Renal cortical epithelial cell (primary cell): ENCODE results near the gene ELMO1. TPM values are rescaled to one million over a fixed set of nuclear protein-coding genes. Genes with fewer than 3 reads are reported as not detected.

ENCODE experiments used
- DNase-seq: peaks from one replicate; pipeline ENCODE4 v3.0.0-alpha.2; 2011; ENCODE audit warnings: low read depth
- total RNA-seq: library from RNA; depleted of rRNA; stranded (reverse); fragments of >200 nt; gene quantifications from 2 replicates; pipeline ENCODE4 v1.2.3, GENCODE V29; 2014

The ELMO1 gene
- total RNA-seq, 1 donor from 2014 or later = 1.7 TPM

DNA sequence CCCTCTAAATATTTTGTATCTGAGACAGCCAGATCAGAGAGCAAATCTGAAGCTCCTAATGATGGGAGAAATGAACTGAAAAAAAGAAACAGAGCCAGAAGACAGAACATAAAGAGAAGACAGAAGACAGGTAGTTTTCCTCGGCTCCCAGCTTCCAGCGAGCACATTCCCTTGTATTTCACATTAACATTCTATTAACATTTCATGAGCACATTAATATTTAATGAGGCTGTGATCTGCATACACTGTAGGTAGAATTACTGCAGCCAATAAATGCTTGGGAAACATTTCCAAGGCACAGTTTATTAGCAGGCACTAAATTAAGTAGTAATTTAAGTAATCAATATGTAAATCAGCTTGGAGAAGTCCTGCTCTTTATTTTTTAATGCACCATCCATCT, 349.9 kb downstream of the ELMO1 start:
- no peak for DNase-seq

DNA sequence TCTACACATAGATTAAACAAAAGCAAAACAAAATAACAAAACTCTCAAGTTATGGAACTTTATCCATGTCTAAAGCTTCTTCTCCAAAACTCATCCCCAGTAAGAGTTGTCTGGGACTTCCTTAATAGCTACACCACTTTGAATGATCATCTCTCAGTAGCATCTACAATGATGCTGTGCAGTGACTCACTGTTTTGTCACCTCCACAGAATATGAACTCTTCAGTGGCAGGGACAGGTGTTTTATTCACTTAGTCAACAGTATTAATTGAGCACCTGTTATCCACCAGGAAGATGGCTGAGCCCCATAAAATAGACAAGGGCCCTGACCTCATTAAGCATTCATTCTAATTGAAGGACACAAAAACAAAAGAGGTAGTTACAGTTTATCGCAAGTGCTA, 350.7 kb downstream of the ELMO1 start:
- no peak for DNase-seq

GRCh38 chr7:37097276-37097675, 351.4 kb downstream of the ELMO1 start:
- DNase-seq = no peak

- DNase-seq = no peak
These were observed 352.3 kb downstream of the ELMO1 start for GRCh38 chr7:37096341-37096740.

DNA sequence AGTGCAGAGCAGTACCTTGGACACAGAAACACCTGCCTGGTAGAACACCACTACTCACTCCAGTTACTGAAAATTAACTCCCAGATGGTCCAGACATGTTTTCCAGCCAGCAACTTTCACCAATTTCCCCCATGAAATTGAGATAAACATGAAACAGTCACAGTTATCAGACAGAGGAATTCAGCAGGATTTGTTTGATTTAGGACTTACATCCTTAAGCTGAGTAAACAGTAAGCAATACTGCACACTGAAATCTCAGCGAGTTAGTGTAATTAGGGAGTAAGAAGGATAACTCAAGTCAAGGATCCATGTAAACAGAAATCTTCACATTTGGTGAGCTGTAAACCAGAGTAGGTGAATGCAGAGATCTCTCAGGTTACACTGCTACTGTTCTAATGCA, 353.5 kb downstream of the ELMO1 start:
- no peak for DNase-seq

- DNase-seq = peak; percentile 5
These were observed 355.4 kb downstream of the ELMO1 start for GRCh38 chr7:37093257-37093656.

DNA sequence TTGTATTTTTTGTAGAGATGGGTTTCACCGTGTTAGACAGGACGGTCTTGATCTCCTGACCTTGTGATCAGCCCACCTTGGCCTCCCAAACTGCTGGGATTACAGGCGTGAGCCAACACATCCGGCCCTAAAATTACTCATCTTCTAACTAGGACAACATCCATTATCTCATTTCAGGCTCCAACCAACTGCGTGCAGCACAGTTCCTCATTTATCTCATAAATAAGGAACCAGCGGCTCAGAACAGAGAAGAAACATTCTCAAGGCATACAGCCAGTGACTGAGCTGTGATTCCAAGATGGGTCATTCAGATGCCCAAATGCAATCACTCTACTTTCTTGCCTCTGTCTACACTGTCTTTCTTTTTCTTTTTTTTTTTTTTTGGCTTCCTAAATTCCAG, 356.1 kb downstream of the ELMO1 start:
- DNase-seq = no peak

DNA sequence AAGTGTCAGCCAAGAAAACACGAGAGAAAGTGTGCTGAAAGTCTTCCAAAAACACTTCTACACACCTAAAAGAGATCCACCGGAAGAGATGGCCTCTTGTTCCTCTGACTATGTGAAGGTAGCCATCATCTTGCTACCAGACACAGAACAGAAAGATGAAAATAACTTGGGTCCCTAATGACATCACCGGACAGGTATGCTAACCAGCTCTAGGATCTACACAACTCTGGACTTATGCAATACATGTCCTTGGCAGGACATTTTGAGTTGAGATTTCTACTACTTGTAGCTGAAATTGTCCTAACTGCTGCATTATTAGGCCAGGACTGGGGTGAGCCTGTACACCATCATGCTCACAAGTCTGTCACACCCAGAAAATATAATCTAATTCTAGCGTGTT, 358.7 kb downstream of the ELMO1 start:
- DNase-seq = peak; percentile 5

DNA sequence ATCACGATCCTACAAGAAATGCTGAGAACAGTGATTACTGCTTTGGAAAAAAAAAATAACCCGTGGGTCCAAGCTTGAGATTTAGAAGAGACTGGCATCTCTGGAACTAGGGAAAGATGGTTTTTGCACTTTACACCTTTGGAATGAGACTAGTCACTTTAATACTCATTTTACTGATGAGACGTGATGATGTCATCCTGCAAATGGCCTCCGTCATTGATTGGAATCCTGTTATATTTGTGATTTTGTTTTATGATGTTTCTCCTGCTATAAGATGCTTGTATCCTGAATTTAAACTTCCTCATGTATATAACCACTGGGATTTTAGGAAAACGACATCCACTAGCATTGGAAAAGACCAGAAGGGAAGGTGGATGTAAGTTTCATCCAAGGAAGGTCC, 363.1 kb downstream of the ELMO1 start:
- DNase-seq = no peak

GRCh38 chr7:37084303-37084702, 364.4 kb downstream of the ELMO1 start:
- no peak for DNase-seq

DNA sequence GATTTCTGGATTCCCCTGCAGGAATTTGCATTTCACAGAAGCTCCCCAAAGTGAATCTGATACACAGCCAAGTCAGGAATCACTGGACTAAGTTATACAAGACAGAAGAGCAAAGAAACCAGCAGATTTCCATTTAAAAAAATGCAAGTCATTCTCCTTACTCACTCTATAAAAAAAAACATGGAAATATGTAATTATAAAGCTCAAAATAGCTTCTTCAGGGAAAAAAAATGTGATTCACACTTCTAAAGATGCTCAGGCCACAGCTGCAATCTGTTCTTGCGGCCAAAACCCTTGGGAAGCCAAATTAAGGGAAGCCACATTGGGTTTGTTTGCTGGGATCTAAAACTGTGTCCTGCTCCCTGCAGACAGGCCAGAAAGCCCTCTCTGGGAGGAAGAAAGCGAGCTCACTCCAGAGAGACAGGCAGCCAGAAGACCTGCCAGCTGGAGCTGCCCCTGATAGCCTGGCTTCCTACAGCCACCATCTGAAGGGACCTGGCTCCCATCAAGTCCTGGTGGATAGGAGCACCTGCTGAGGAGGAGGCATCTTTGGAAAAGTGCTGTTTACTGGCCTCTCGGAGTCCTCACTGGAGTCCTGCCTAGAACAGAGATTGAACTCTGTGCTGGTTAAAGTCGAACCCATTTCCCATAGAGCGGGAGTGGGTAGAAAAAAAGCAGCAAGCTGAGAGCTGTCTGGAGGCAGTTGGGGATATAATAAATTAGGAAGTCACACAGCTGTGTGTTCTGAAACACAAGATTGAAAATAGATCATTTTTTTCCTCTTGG, 365.2 kb downstream of the ELMO1 start:
- no peak for DNase-seq

- DNase-seq = peak; percentile 44
These were observed 367.2 kb downstream of the ELMO1 start for GRCh38 chr7:37081436-37081835.

DNA sequence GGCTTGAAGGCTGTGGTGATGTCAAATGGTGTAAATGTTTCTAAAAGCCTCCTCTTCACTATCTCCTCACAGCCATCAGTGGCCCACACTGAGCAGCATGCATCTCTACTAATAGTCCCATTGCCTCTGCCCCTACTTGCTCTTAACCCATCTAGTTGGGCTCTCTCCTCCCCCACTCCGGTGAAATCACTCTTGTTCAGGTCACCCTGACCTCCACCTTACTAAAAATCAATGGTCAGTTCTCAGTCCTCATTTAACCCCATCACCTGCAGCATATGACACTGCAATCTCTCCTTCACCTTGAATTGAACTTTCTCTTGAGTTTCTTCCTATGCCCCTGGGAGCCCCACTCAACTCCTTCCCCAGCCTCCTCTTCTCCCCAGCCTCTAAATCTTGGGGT, 369.2 kb downstream of the ELMO1 start:
- DNase-seq = no peak

DNA sequence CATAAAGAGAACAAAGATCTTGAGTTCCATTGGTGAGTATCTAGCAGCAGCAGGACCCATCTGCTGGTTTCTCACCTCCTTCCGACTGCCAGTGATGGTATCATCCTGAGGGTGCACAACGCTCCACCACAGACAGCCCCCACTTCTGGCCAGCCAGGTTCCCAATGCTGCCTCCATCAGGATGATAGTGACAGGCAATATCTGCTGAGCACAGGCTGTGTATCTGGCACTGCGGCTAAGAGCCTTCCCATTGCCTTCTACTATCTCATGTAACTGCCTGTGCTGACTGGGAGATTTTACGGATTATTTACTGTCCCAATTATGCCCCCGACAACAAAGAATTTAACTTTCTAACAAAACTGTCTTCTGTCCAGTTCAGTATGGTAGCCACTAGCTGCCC, 372.0 kb downstream of the ELMO1 start:
- no peak for DNase-seq

DNA sequence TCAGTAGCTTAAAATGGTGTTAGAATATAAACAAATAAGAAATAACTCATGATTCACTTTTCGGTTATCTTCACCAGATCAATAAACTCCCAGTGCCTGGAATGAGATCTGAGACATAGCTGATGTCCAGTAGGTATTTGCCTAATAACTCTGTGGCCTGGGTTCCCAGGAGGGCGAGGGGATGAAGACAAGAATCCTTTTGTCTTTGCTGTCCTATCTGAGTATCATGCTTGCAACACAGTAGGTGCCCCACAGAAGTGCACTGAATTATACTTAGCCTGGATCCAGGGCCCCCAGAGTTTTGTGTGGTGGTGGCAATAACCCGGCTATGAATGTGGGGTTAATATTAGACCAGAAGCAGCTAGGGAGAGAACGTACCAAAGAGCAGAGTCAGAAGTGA, 374.3 kb downstream of the ELMO1 start:
- no peak for DNase-seq

GRCh38 chr7:37071124-37071523, 377.5 kb downstream of the ELMO1 start:
- DNase-seq = no peak

- DNase-seq = no peak
These were observed 378.2 kb downstream of the ELMO1 start for GRCh38 chr7:37070471-37070870.

GRCh38 chr7:37070031-37070430, 378.6 kb downstream of the ELMO1 start:
- no peak for DNase-seq

DNA sequence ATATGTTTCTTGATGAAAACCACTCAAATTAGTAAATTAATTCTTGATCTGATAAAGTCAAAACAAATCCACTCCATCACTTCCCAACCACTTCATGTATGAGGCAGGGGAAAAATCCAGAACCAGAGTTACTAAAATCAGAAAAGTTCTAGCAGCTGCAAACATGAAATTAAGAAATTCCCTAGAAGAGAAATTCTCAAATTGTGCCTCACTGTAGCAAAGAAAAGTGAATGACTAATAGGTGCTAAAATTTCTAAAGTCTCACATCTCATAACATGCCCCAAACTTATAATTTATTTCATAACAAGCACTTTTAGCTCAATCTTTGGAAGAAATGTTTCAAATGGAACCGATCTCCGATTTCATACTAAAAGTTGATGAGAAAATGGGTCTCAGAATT, 379.3 kb downstream of the ELMO1 start:
- DNase-seq = no peak

GRCh38 chr7:37068902-37069301, 379.8 kb downstream of the ELMO1 start:
- DNase-seq = no peak

DNA sequence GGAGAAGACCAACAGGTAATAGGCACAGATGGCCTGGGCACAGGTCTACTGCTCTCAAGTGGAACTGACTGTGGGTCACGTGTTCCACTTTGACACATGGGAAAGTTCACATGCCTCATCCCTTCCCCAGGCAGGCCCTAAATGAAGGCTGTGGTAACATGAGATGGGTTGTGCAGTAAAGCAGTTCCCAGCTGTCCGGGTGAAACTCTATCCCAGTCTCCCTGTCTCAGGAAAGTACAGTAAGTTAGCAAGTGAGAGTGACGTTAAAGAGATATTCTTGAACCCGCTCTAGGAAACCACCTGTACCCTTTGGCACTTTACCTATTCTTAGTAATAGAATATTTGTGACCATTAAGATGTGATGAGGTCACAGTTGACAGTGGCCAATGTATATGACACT, 380.6 kb downstream of the ELMO1 start:
- DNase-seq = no peak

GRCh38 chr7:37065779-37066271, 382.8 kb downstream of the ELMO1 start:
- peak; percentile 3 for DNase-seq

- no peak for DNase-seq
These were observed 386.2 kb downstream of the ELMO1 start for GRCh38 chr7:37062560-37062859.
